Omental fat pad (tissue), 4 donors: ENCODE data around the gene ACAD11. TPM values are rescaled to one million over a fixed set of nuclear protein-coding genes. Genes with fewer than 3 reads are reported as not detected.

Source experiments
- ATAC-seq: fragments of 150-250 bp; one replicate; pipeline ENCODE4 v1.9.1; 2016; ENCODE audit warnings: mild to moderate bottlenecking, moderate library complexity; ENCODE audit not compliant: low FRiP score
- DNase-seq: peaks from one replicate; pipeline ENCODE4 v3.0.0-alpha.2; 2019; ENCODE audit warnings: low spot score
- total RNA-seq, 4 donors: library from RNA; depleted of rRNA; stranded (reverse); fragments of >200 nt; gene quantifications; one replicate each; pipeline ENCODE4 v1.1.0, GENCODE V29; 2016
- TF ChIP-seq, protein P1 (sequence below), 3 donors: fragments of 450-650 bp; IDR thresholded peaks; one replicate each; pipeline ENCODE4 v1.5.1; 2016 to 2017; ENCODE audit warnings: antibody characterized with exemption in 3 of 3, mild to moderate bottlenecking in 3 of 3, moderate library complexity in 2 of 3

The ACAD11 gene
- total RNA-seq, 4 donors from 2014 or later = 25.7 to 41.3 (median 35.8) TPM

DNA sequence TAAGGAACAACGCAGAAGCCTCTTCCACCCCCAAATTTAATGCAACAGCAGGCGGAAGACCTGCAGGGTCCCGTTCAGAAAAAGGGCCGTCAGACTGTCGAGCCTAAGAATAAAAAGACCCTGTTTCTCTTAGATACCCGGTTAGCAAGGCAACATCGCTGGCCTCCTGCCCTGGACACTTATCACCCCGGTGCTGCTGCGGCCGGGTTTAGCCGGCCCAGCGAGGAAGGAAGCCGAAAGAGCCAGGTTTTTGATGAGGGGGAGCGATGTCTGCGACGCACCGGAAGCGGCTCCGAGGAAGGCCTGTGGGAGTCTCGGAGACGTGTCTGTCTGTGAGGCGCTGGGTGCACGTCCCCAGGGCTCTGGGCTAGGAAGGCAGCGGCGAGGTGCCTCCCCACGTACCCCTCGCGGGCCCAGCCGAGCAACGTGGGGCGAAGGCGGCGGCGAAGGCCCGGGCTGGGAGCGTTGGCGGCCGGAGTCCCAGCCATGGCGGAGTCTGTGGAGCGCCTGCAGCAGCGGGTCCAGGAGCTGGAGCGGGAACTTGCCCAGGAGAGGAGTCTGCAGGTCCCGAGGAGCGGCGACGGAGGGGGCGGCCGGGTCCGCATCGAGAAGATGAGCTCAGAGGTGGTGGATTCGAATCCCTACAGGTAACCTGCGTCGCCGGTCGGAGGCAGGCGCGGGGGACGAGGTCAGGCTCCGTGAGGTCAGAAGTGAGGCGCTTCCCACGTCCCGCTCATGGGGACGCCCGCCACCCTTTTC, 622 bp upstream of the ACAD11 start, which contains the start of gene UBA5:
TSS of gene UBA5 (plus strand) at position 278 of the 759 bp plus-strand sequence. CDS start at position 487, 209 bp downstream.
- DNase-seq (no peak), ATAC-seq (peak; percentile 77)
- TF ChIP-seq, protein P1, sequence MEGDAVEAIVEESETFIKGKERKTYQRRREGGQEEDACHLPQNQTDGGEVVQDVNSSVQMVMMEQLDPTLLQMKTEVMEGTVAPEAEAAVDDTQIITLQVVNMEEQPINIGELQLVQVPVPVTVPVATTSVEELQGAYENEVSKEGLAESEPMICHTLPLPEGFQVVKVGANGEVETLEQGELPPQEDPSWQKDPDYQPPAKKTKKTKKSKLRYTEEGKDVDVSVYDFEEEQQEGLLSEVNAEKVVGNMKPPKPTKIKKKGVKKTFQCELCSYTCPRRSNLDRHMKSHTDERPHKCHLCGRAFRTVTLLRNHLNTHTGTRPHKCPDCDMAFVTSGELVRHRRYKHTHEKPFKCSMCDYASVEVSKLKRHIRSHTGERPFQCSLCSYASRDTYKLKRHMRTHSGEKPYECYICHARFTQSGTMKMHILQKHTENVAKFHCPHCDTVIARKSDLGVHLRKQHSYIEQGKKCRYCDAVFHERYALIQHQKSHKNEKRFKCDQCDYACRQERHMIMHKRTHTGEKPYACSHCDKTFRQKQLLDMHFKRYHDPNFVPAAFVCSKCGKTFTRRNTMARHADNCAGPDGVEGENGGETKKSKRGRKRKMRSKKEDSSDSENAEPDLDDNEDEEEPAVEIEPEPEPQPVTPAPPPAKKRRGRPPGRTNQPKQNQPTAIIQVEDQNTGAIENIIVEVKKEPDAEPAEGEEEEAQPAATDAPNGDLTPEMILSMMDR (IDR thresholded peaks at IDR 0.05) = no peak

DNA sequence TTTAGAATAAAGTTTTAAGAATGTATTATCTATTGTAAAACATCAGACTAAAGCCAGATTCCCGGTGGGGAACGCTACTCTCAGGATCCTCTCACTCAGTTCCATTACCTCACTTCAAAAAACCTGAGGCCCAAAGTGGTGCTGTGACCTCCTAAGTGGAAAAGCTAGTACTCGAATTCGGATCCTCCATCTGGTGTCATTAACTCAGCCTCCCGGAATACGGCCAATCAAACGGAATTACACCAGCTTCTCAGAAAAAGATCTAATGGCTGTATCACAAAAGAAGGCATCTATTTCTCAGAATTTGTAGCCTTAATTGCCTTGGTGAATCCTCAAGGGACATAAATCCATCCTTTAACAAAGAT, 627 bp downstream of the ACAD11 start:
- TF ChIP-seq, protein P1 (IDR thresholded peaks at IDR 0.05) = no peak
- DNase-seq (no peak), ATAC-seq (no peak)

DNA sequence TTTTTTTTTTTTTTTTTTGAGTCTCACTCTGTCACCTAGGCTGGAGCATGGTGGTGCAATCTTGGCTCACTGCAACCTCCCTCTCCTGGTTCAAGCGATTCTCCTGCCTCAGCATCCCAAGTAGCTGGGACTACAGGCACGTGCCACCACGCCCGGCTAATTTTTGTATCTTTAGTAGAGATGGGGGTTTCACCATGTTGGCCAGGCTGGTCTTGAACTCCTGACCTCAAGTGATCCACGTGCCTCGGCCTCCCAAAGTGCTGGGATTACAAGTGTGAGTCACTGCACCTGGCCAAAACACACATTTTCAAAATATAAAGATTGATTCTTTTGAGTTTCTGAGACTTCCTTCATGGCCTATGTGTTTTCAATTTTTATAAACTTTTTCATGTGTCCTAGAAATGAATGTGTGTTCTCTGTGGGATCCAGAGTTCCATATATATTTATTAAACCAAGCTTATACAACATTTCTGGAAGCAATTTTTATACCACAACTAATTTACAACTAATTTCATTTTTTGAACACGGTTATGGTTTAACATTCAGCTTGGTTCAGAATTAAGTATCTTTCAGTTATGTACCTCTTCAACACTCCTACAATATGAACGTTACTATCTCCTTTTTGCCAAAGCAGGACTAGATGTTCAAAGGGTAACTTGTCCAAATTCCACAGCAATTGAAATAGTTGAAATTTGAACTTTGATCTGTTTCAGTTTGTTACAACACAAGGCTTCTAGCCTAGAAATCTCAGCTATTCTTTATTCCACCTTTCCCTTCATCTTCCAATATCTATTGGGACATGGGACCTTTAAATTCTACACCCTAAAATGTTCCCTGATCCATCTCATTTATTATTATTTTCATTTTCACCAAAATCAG, 1.5 kb downstream of the ACAD11 start:
- TF ChIP-seq, protein P1 (IDR thresholded peaks at IDR 0.05) = no peak
- ATAC-seq (no peak), DNase-seq (no peak)

- ATAC-seq (no peak), DNase-seq (no peak)
- TF ChIP-seq, protein P1 (IDR thresholded peaks at IDR 0.05) = no peak
These were observed 4.1 kb downstream of the ACAD11 start for GRCh38 chr3:132655471-132655870.

GRCh38 chr3:132654721-132655120, 4.9 kb downstream of the ACAD11 start:
- TF ChIP-seq, protein P1 (IDR thresholded peaks at IDR 0.05) = no peak
- ATAC-seq = no peak
- DNase-seq = no peak

DNA sequence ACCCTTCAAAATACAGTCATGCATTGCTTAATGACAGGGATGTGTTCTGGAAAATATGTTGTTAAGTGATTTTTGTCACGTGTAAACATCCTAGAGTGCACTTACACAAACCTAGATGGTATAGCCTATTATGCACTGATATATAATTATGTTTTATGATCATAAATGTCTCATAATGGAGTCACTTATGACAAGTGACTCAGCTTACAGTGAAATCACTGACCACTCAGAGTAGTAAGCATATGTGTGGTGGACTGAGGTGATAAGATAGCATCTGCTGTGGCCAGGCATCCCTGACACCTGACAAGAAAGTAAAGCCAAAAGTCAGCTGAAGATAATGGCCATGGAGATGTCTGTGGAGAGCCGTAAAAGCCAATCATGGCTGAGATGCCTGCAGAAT, 5.4 kb downstream of the ACAD11 start:
- no peak for ATAC-seq
- TF ChIP-seq, protein P1 (IDR thresholded peaks at IDR 0.05) = no peak

More for the DNA sequence above, 5.4 kb downstream of the ACAD11 start:
- DNase-seq = no peak
